GM20431 (cell line): Measurements from ENCODE around the gene LRP3.
"Not testable (repeated sequence)": the region's sequence is repeated elsewhere in the genome, so short reads cannot be mapped to it uniquely, and the experiment has no call there.

Source experiments
- in situ Hi-C: fragments of 300-500 bp; cut with MseI, MboI; formaldehyde crosslinking; loops from one replicate; pipeline ENCODE4 v1.15.0; 2020; ENCODE audit warnings: low sequenced_read_pairs; ENCODE audit not compliant: unreplicated experiment

Gene LRP3

DNA sequence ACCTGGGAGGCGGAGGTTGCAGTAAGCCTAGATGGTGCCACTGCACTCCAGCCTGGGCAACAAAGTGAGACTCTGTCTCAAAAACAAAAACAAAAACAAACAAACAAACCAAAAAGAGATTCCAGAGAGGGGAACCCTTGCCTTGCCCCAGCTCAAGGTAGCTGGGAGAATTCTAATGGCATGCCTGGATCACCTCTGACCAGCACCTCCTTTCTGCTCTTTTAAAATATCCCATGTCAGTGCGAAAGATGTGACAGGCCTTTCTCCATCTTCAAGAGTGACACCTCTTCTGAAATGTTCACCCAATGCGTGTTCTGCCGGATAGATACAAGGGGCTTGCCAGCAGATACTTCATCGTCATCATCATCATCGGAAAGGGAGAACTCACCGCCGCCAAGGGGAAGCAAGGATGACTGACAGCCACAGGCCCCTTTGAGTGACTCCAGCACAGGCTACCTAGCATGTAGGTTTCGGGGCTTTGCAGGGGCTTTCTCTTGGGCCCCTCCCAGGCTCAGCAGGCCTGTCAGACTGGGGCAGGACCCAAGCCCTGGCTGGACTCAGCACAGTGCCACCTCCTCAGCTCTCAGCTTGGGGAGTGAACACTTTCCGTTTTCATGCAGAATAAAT lies 18.9 kb upstream of the LRP3 start:
- in situ Hi-C loops: no loop called here

DNA sequence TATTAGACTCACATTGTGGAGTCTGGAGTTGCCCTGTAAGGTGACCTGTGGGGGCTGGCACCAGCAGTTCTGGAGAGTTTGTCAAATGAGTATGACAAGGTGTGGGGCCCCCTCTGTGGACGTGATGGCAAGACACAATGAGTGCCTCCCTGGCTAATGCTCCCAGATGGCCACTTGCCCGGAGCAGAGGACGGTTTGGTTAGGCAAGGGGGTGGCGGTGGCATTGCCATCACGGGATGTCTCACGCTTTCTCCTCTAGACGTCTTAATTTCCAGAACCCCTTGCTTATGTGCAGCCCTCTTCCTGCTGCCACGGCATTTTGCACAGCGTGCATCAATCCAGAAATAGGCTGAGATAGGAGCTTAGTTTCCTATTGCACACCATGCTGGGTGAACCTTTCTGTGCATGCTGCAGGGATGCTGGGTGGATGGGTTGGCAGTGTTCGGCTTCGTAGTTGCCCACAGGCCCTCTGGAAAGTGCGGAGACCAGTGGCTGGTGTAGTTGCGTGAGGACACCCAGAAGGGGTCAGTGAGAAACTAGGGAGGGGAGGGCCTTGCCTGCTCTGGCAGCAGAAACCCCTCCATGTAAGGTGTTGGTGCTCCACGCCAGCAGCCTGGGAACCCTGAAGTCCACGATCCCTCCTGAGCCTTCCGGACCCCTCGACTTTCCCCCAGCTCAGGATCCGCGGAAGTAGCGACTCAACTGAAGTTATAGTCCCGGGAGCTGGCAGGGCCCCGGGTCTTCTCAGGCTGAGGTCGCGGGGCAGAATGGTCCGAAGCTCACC lies 18.1 kb upstream of the LRP3 start:
- in situ Hi-C loops: no loop called here

DNA sequence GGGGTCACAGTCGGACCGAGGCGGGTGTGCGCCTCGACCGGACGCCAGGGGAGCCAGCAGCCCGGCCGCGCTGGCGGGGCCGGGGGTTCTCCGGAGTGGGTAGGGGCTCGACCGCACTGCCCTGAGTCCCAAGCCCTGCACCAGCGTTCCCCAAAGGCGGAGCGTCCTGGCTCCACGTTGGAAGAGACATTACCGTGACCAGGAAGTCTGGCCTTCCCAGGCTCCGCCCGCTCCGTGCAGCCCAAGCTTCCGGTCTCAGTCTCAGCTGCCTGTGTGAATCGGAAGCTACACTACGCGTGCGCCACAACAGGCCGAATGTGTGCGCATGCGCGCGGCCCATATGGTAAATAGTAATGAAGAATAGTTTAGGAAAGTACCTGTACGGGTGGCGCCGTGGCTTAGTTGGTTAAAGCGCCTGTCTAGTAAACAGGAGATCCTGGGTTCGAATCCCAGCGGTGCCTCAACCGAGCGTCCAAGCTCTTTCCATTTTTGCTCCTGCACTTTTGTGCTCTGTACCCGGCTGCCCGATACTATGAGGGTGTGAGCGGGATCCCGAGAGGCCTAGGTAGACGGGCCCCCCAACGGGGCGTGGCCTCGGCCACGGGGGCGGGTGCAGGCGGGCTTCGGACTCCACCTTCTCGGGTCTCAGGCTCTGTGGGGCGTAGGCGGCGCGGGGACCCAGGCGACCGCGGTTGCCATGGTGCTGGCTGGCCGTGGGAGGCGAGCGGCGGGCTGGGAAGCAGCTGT lies 17.3 kb upstream of the LRP3 start:
- in situ Hi-C loops: no loop called here

DNA sequence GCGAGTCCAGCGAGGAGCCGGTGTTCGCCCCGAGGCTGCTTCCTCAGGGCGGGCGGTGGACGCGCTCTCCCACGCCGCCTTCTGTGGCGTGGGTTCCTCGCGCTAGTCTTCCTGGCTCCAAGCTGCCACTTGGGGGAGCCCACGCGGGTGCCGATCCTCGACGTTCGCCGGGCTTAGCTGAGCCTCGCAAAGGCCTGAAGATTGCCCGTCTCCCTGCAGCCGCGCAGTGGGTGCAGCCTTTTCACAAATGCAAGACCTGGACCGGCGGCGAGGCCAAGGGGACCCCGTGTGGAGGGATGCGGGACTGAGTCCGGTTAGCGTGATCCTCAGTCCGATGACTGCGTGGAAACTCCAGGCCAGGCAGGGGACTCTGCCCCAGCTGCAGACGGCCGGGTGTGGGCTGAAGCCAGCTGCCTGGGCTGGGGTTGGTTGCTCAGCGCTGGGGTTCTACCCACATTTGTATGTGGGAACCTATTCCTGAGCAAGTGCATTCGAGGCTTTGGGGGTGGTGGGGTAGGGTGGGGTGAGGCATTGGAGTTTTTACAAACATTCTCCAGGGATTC lies 16.6 kb upstream of the LRP3 start:
- in situ Hi-C loops: no loop called here

DNA sequence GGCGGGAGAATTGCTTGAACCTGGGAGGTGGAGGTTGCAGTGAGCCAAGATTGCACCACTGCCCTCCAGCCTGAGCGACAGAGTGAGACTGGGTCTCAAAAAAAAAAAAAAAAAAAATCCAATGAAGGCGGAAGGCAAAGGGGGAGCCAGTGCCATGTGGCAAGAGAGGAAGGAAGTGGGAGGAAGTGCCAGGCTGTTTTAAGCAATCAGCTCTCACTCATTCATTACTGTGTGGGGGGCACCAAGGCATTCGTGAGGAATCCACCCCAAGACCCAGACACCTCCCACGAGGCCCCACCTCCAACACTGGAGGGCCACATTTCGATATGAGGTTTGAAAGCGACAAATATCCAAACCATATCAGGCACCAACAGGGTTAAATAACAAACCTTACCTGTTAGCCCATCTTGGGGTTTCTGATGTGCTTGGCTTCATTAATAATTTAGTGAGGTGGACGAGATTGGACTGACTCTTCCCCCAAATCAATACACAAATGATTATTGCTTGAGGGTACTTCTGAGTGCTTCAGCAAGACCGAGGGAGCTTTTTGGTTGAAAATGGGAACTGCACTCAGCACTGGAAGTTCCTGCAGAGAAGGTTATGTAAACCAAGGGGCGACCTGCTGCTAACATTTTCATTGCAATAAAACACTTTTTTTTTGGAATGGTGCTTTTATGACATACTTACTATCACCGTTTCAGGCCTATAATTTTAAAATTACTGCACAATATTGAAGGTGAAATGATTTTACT lies 7.5 kb upstream of the LRP3 start:
- in situ Hi-C loops: no loop called here

DNA sequence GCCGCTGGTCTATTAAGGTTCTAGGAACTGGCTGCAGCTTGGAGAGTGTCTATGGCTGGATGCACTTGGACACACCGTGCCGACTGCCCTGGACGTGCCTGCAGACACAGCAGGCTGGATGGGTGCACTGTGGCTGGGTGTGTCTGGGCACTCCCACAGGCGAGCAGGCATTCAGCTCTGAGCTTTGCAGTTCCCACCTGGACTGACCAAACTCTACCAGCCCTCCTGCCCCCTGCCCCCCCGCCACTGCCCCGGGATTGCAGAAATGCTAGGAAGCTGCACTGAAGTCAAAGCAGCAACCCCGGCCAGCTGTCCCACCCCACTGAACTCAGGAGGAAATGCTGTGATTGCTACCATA lies 7.0 kb upstream of the LRP3 start:
- in situ Hi-C loops: no loop called here

DNA sequence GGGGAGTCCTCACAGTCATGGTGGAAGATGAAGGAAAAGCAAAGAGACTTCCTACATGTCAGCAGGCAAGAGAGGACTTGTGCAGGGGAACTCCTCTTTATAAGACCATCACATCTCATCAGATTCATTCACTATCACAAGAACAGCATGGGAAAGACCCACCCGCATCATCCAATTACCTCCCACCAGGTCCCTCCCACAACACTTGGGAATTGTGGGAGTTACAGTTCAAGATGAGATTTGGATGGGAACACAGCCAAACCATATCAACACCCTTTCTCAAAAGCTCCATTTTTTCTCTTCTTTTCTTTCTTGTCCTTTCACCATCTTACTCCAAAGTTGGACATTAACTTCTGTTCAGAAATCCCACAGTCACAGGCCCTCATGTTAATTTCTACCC lies 4.7 kb upstream of the LRP3 start:
- in situ Hi-C loops: no loop called here

DNA sequence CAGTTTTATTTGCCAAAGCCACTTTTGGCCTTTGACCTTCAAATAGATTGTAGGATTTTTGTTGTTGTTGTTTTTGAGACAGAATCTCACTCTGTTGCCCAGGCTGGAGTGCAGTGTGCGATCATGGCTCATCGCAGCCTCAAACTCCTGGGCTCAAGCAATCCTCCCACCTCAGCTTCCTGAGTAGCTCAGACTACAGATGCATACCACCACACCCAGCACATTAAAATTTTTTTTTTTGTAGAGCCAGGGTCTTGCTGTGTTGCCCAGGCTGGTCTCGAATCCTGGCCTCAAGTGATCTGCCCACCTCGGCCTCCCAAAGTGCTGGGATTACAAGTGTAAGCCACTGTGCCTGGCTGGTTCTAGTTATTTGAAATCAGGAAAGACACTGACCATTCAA lies 3.0 kb upstream of the LRP3 start:
- in situ Hi-C loops: not testable (repeated sequence)

DNA sequence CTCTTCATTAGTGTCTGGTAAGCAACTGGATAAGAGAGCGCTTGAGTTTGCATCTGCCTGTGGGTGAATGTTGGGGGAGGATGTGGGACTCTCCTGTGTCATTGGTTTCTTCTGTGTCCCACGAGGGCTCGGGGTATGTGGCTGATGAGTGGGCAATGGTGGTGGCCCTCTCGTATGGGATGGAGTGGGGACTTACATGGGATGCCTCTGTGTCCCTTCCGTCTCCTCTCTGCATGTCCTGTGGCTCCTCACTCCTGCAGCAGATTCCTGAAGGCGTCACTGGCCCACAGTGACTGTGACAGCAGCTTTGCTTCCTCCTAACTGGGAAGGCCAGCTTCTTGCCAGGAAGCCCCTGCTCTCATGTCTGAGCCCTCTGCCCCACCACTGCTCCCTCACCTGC lies 2.6 kb upstream of the LRP3 start:
- in situ Hi-C loops: no loop called here

DNA sequence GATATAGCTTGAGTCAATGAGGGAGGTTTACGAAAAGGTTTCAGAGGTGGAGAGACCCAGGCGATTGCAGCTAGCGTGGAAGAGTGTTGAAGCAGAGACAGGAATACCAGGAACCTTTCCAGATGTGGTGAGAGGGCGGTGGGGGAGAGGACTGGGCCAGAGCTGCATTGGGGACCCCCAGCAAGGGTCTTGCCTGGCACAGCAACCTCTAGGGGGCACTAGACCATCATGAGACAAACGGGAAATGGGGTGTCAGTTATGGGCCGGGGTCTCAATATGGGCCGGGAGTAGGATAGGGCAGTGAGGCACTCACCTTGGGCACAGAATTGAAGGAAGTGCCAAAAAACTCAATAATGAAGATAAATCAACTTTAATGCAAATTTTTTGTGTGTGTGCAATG lies 2.1 kb upstream of the LRP3 start:
- in situ Hi-C loops: no loop called here

DNA sequence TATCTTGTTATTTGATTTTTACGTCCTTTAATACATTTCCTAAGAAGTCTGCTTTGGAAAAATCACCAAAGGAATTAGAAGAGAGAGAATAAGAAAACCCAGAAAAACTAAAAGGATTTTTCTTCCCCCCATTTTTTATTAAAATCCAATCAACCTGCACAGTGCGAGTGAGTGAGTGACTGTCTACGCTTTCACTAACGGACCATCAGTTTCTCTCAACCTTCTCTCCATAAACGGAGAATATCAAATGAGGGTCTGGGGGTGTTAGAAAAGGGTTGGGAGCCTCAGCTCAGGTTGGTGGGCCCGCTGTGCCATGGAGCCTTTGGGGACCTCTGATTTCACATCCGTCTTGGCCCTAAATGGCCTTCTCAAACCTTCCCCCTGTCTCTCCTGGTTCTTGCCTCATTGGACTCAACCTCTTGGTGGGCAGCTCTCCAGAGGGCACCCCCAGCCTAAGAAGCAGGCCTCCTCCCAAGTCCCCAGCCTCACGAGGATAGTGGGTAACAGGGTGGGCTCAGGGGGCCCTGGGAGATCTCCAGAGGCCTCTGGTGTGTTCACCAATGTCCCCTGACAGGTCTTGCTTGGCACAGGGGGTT lies 763 bp upstream of the LRP3 start:
- in situ Hi-C loops: no loop called here

DNA sequence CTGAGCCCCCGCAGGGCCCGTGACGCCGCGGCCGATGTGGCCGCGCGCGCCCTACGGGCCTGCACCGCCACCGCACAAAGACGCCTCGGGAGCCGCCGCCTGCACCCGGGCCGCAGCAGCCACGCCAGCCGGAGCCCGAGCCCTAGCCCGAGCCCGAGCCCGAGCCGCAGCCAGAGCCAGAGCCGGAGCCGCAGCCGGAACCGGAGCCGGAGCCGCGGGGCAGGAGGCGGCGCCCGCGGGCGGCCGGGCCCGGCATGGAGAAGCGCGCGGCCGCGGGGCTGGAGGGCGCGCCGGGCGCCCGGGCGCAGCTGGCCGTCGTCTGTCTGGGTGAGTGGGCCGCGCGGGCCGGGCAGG lies 379 bp downstream of the LRP3 start:
- in situ Hi-C loops: no loop called here

DNA sequence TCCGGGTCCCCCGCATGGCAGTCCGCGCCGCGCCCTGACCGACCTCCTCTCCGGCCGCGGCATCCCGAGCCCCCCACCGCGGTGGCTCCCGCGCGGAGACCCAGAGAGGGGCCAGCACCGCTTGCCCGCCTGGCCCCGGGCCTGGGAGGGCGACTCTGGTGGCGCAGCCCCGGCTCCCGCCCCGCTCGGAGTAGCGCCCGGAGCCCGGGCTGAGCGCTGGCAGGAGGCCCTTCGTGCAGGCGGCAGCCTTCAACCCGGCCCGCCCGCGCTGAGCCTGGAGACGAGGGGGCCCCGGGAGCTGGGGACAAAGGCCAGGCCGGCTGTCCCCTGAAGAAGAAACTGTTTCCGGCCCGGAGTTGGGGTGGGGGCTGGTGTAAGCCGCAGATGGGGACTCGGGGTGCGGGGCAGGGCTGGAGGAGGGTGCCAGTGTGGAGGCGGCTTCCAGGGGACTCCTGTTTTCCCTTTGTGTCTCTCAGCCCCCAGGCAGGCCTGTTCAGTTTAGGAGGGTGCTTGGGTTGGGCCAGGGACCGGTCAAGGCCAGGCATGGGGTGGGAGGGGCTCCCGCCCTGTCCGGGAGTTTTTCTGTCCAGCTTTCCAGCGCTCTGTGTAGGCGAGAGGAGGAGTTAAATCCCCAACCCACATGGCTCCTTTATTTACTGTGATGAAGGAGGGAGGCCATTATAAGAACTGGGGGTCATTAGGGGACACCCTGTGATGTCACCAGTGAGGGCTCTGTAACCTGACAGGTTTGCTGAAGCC lies 935 bp downstream of the LRP3 start:
- in situ Hi-C loops: no loop called here

DNA sequence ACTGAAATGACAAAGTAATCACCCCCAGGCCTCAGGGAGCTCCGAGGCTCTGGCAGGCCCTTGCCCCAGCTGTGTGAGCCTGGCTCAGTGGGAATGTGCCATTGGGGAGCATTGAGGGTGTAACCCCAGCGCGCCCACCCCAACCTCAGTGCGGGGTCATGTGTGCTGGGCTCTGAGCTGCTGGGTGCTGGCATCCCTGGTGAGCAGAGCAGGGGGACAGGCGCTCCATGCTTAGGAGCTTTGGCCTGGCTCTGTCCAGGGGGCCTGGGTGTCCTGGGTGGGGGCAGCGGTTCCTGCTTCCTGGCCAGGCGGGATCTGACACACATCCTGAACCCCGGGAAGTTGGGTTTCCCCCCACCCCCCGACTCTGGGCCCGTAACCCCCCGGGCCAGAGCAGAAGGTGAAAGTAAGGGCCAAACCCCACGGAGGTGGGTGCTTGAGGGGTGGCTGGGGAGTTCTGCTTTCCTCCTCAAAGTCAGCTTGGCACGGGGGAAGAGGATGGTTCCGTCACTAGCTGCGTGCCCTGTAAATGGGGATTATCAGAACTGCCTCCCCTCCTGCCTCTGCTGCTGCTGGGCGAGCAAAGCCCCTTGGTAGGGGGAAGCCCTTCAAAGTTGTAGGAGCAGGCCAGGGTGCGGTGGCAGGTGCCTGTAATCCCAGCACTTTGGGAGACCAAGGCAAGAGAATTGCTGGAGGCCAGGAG lies 1.7 kb downstream of the LRP3 start:
- in situ Hi-C loops: no loop called here

DNA sequence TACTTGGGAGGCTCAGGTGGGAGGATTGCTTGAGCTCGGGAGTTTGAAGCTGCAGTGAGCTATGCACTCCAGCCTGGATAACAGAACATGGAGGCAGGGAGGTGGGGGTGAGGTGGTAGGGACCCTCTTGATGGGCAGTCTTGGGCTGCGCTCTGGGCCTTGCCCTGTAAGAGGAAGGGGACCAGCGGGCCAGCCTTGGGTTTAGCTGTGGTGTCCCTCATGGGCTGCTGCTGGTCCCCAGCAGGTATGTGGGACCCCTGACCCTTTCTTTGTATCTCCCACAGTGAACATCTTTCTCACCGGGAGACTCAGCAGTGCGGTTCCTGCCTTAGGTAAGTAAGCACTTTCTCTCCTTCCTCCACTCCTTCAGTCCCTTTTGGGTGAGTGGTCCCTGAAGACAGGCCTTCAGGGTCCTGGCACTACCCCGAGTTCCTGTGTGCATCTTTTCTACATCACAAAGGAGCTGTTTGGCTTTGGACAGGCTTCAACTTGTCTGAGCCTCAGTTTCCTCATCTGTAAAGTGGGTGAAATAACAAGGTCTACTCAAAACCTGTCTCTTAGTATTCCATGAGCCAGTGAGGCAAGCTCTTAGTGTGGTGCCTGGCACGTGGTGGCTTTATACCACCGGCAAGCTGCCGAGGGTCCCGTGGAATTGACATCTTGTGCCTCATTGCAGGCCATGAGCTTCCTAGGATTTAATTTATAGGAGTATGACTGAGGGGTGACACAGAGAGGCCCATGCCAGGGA lies 2.5 kb downstream of the LRP3 start:
- in situ Hi-C loops: no loop called here

DNA sequence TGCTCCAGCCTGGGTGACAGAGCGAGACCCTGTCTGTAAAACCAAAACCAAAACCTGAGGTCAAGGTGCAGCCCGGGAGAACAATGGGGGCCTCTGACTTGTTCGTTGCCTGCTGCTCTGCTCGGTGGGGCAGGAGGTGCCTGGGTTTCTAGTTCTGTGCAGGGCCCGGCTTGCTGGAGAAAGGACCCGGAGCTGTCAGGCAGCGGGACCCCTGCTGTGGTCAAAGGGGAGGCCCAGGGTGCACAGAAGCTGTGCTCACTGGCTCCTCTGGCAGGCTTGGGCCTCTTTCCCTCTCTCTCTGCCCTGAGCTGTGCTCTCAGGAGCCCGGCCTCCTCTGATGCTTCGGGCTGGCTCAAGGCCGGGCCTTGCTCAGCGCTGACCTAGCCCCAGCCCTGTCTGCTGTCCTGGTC lies 3.5 kb downstream of the LRP3 start:
- in situ Hi-C loops: no loop called here

DNA sequence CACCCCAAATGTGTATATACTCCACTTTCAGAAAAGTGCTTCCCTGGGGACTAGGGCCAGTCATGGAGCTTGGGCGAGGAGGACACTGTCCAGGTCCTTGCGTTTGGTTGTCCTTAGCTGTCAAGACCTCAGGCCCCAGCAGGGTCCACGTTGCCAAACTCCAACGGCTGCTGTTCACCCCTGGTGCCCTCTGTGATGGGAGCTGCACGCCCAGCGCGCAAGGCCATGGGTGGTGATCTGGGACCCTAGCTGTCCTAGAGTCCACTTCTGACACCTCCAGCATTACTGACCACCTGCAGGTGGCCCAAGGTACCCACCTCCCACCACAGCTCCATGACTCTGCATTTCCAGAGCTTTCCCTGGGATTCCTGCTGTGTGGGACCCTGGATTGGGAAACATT lies 4.0 kb downstream of the LRP3 start:
- in situ Hi-C loops: no loop called here
